IMR-90 (cell line): Measurements from ENCODE around the gene ABAT. TPM values are rescaled to one million over a fixed set of nuclear protein-coding genes. Genes with fewer than 3 reads are reported as not detected.

Experiments
- ATAC-seq: fragments of 200-7000 bp; cut with Tn5 transposase; 2 replicates; pipeline ENCODE4 v1.9.1; 2020; ENCODE audit warnings: low read depth, mild to moderate bottlenecking, moderate library complexity
- BruUV-seq: library from RNA; stranded (reverse); fragments of 400-500 nt; replicated peaks from 2 replicates; lab custom pipeline; 2021; lab: Mats Ljungman, UMichigan
- CTCF ChIA-PET: fragments of 300-600 bp; formaldehyde crosslinking; extraction: SDS; loops from one replicate; lab custom pipeline; 2021; ENCODE audit warnings: antibody characterized with exemption; lab: Yijun Ruan, JAX
- POLR2A ChIA-PET: fragments of 300-600 bp; sonication (Branson Sonifier 250); formaldehyde crosslinking; loops from one replicate; lab custom pipeline; 2022; ENCODE audit warnings: antibody characterized with exemption; ENCODE audit not compliant: unreplicated experiment; lab: Charles Lee
- DNase-seq: peaks from one replicate; pipeline ENCODE4 v3.0.0; 2013
- H2AFZ ChIP-seq: replicated peaks from 2 replicates; pipeline ENCODE3; 2013; ENCODE audit warnings: low read length, mild to moderate bottlenecking; ENCODE audit not compliant: poor library complexity
- H2AK5ac ChIP-seq: 2 replicates; pipeline ENCODE4 v1.6.1; 2013; ENCODE audit warnings: low read depth, low read length, inconsistent platforms
- H2AK9ac ChIP-seq: replicated peaks from 2 replicates; pipeline ENCODE3; 2013; ENCODE audit warnings: mild to moderate bottlenecking, low read depth, low read length, moderate library complexity; ENCODE audit not compliant: poor library complexity
- H2BK120ac ChIP-seq: 2 replicates; pipeline ENCODE4 v1.6.1; 2013; ENCODE audit warnings: low read depth, low read length, inconsistent platforms
- H2BK15ac ChIP-seq: 3 replicates; pipeline ENCODE4 v1.6.1; 2013; ENCODE audit warnings: low read depth, low read length, inconsistent platforms
- H2BK20ac ChIP-seq: 2 replicates; pipeline ENCODE4 v1.6.1; 2013; ENCODE audit warnings: low read depth, mild to moderate bottlenecking, inconsistent platforms, low read length, moderate library complexity
- H2BK5ac ChIP-seq: 2 replicates; pipeline ENCODE4 v1.6.1; 2013; ENCODE audit warnings: mild to moderate bottlenecking, low read depth, low read length, inconsistent platforms; ENCODE audit not compliant: poor library complexity, severe bottlenecking
- H3K14ac ChIP-seq: replicated peaks from 2 replicates; pipeline ENCODE4 v1.6.1; 2013; ENCODE audit warnings: low read depth, low read length, inconsistent platforms
- H3K18ac ChIP-seq: 2 replicates; pipeline ENCODE4 v1.6.1; 2013; ENCODE audit warnings: low read depth, low read length, control low read depth
- H3K23ac ChIP-seq: 2 replicates; pipeline ENCODE4 v1.6.1; 2013; ENCODE audit warnings: low read depth, low read length, inconsistent platforms
- H3K27ac ChIP-seq: 2 replicates; pipeline ENCODE4 v1.5.1; 2013; ENCODE audit warnings: mild to moderate bottlenecking, control low read depth, low read length; ENCODE audit not compliant: insufficient read depth
- H3K27me3 ChIP-seq: 2 replicates; pipeline ENCODE4 v1.6.1; 2013; ENCODE audit warnings: low read length; ENCODE audit not compliant: control insufficient read depth, insufficient read depth
- H3K36me3 ChIP-seq: 2 replicates; pipeline ENCODE4 v1.6.1; 2013; ENCODE audit warnings: low read length, mixed read lengths; ENCODE audit not compliant: control insufficient read depth, insufficient read depth
- H3K4ac ChIP-seq: 2 replicates; pipeline ENCODE4 v1.6.1; 2013; ENCODE audit warnings: low read depth, low read length, inconsistent platforms
- H3K4me1 ChIP-seq: 2 replicates; pipeline ENCODE4 v1.6.1; 2013; ENCODE audit warnings: low read length, mixed read lengths; ENCODE audit not compliant: control insufficient read depth, insufficient read depth
- H3K4me2 ChIP-seq: 2 replicates; pipeline ENCODE4 v1.6.1; 2013; ENCODE audit warnings: low read depth, mild to moderate bottlenecking, control low read depth, low read length, moderate library complexity
- H3K4me3 ChIP-seq: 2 replicates; pipeline ENCODE4 v1.5.1; 2013; ENCODE audit warnings: low read depth, mild to moderate bottlenecking, control low read depth, low read length, moderate library complexity; ENCODE audit not compliant: insufficient read depth
- H3K56ac ChIP-seq: 2 replicates; pipeline ENCODE4 v1.6.1; 2013; ENCODE audit warnings: low read length, inconsistent platforms; ENCODE audit not compliant: insufficient read depth; ENCODE audit errors: extremely low read depth
- H3K79me1 ChIP-seq, 2 experiments: 2 replicates each; pipeline ENCODE4 v1.6.1; 2013; ENCODE audit warnings: low read length in 2 of 2, inconsistent platforms in 1 of 2, low read depth in 1 of 2
- H3K9ac ChIP-seq: 2 replicates; pipeline ENCODE4 v1.6.1; 2013; ENCODE audit warnings: low read depth, low read length, control low read depth
- H3K9me1 ChIP-seq: 2 replicates; pipeline ENCODE4 v1.6.1; 2013; ENCODE audit warnings: low read length, inconsistent platforms; ENCODE audit not compliant: insufficient read depth
- H3K9me3 ChIP-seq: 2 replicates; pipeline ENCODE4 v1.6.1; 2013; ENCODE audit warnings: low read length; ENCODE audit not compliant: control insufficient read depth, insufficient read depth
- H4K20me1 ChIP-seq: 2 replicates; pipeline ENCODE4 v1.6.1; 2013; ENCODE audit warnings: low read length, inconsistent platforms; ENCODE audit not compliant: insufficient read depth
- H4K5ac ChIP-seq: 2 replicates; pipeline ENCODE4 v1.6.1; 2013; ENCODE audit warnings: mild to moderate bottlenecking, low read depth, low read length, control low read depth
- H4K8ac ChIP-seq, 2 experiments: 2 replicates each; pipeline ENCODE4 v1.6.1; 2013; ENCODE audit warnings: low read depth in 2 of 2, low read length in 2 of 2, control low read depth in 1 of 2, inconsistent platforms in 1 of 2
- H4K91ac ChIP-seq: 2 replicates; pipeline ENCODE4 v1.6.1; 2013; ENCODE audit warnings: low read depth, low read length, inconsistent platforms; ENCODE audit not compliant: insufficient read depth
- BHLHE40 ChIP-seq: fragments of 150-350 bp; IDR thresholded peaks from 2 replicates; pipeline ENCODE4 v1.6.1; 2016; ENCODE audit warnings: mild to moderate bottlenecking, low read depth, low read length
- CEBPB ChIP-seq: IDR thresholded peaks from 2 replicates; pipeline ENCODE4 v1.6.1; 2012; ENCODE audit warnings: low read depth, low read length, improper control_type of control experiment
- CHD1 ChIP-seq: IDR thresholded peaks from 2 replicates; pipeline ENCODE4 v1.6.1; 2012; ENCODE audit warnings: low read depth, low read length, improper control_type of control experiment
- CTCF ChIP-seq: conservative IDR thresholded peaks from 2 replicates; pipeline ENCODE4 v1.5.1; 2012; ENCODE audit warnings: mild to moderate bottlenecking, low read depth, low read length, improper control_type of control experiment
- ELK1 ChIP-seq: fragments of 150-350 bp; IDR thresholded peaks from 2 replicates; pipeline ENCODE4 v1.6.1; 2016; ENCODE audit warnings: low read depth, mild to moderate bottlenecking, low read length, moderate library complexity, borderline replicate concordance
- FOS ChIP-seq: fragments of 150-350 bp; IDR thresholded peaks from 2 replicates; pipeline ENCODE4 v1.6.1; 2016; ENCODE audit warnings: low read depth, low read length
- MAFK ChIP-seq: IDR thresholded peaks from 2 replicates; pipeline ENCODE4 v1.6.1; 2012; ENCODE audit warnings: low read depth, low read length, improper control_type of control experiment
- MAZ ChIP-seq: IDR thresholded peaks from 2 replicates; pipeline ENCODE4 v1.6.1; 2012; ENCODE audit warnings: low read depth, mild to moderate bottlenecking, low read length, improper control_type of control experiment, moderate library complexity, borderline replicate concordance
- MXI1 ChIP-seq: IDR thresholded peaks from 2 replicates; pipeline ENCODE4 v1.6.1; 2012; ENCODE audit warnings: low read depth, mild to moderate bottlenecking, low read length, moderate library complexity, borderline replicate concordance
- NFE2L2 ChIP-seq: fragments of 150-350 bp; IDR thresholded peaks from 2 replicates; pipeline ENCODE4 v1.6.1; 2016; ENCODE audit warnings: low read depth, mild to moderate bottlenecking, low read length
- POLR2A ChIP-seq: IDR thresholded peaks from 2 replicates; pipeline ENCODE4 v1.6.1; 2012; ENCODE audit warnings: mild to moderate bottlenecking, low read depth, low read length
- RCOR1 ChIP-seq: IDR thresholded peaks from 2 replicates; pipeline ENCODE4 v1.6.1; 2012; ENCODE audit warnings: mild to moderate bottlenecking, low read length, improper control_type of control experiment; ENCODE audit not compliant: insufficient replicate concordance
- RFX5 ChIP-seq: IDR thresholded peaks from 2 replicates; pipeline ENCODE4 v1.8.0; 2012; ENCODE audit warnings: low read depth, mild to moderate bottlenecking, low read length, moderate library complexity
- SMC3 ChIP-seq: fragments of 150-350 bp; IDR thresholded peaks from 2 replicates; pipeline ENCODE4 v1.6.1; 2016; ENCODE audit warnings: low read depth, mild to moderate bottlenecking, antibody characterized with exemption, low read length, moderate library complexity
- USF2 ChIP-seq: fragments of 150-350 bp; IDR thresholded peaks from 2 replicates; pipeline ENCODE4 v1.6.1; 2017; ENCODE audit warnings: mild to moderate bottlenecking, antibody characterized with exemption, low read length, low read depth
- WGBS, 2 experiments: methylation state at CpG; one replicate each; pipeline versions ENCODE4 v1.1.5 to v1.1.7; 2013; ENCODE audit warnings: missing lambda C conversion rate in 2 of 2; ENCODE audit not compliant: insufficient read length in 1 of 2; ENCODE audit errors: extremely low coverage in 2 of 2; 5-methylcytosine and 5-hydroxymethylcytosine counted together
- dilution Hi-C: fragments of 300-500 bp; cut with HindIII; formaldehyde crosslinking; loops from one replicate; pipeline ENCODE4 v1.14.3; 2018; ENCODE audit warnings: low sequenced_read_pairs; ENCODE audit not compliant: unreplicated experiment
- in situ Hi-C: fragments of 300-500 bp; cut with MboI; formaldehyde crosslinking; loops from 3 replicates; pipeline ENCODE4 v1.14.3; 2019; ENCODE audit warnings: low sequenced_read_pairs, inconsistent platforms, mixed read lengths
- intact Hi-C: fragments of 100-400 bp; cut with micrococcal nuclease; formaldehyde crosslinking; loops from 2 replicates; pipeline ENCODE4 v1.10.0; 2022
- polyA plus RNA-seq, 3 experiments: library from polyadenylated mRNA; depleted of rRNA; stranded (reverse); fragments of >200 nt; gene quantifications; 2 replicates each; pipeline ENCODE4 v1.2.3, GENCODE V29; 2012; ENCODE audit warnings: low replicate concordance in 1 of 3
- total RNA-seq: library from RNA; depleted of rRNA; stranded (reverse); fragments of >200 nt; gene quantifications from 2 replicates; pipeline ENCODE4 v1.2.3, GENCODE V29; 2012

The ABAT gene
- total and polyA plus RNA-seq, 2 of the 4 experiments (the other 2 are of a cell fraction) = 4.5 to 6.9 TPM

- no peak overlapping the region for H2BK120ac ChIP-seq
- H3K4ac ChIP-seq = no peak overlapping the region
- no TSS peak for BruUV-seq
- no peaks in the 10 kb centered on the region for H3K4me1 ChIP-seq
- H3K27me3 ChIP-seq = peaks cover 8% of the 10 kb centered on the region; the same call in 1 of the 2 replicates
- H3K36me3 ChIP-seq = no peaks in the 10 kb centered on the region
- no peaks in the 10 kb centered on the region for H3K79me1 ChIP-seq
- no peak overlapping the region for H2AK5ac ChIP-seq
- no peaks in the 10 kb centered on the region for H3K9me1 ChIP-seq
- H3K18ac ChIP-seq = no peak overlapping the region
- TF ChIP-seq CEBPB (no peak), RCOR1 (no peak), FOS (no peak), RFX5 (no peak), POLR2A (no peak), MXI1 (no peak), MAZ (no peak), ELK1 (no peak), USF2 (no peak), BHLHE40 (no peak), NFE2L2 (no peak), CTCF (no peak), SMC3 (no peak), CHD1 (no peak), MAFK (no peak)
- H3K4me2 ChIP-seq = no peak overlapping the region
- H2AK9ac ChIP-seq = no peak overlapping the region
- no peaks in the 10 kb centered on the region for H4K20me1 ChIP-seq
- no peak overlapping the region for H4K91ac ChIP-seq
- H4K8ac ChIP-seq = no peak overlapping the region
- H3K4me3 ChIP-seq = no peak overlapping the region
- intact Hi-C loops = no loop called here
- 27% methylated on average over 3 of the region's 8 CpGs; no CpG with 5 or more reads in 1 of the 2 experiments for WGBS, 2 experiments
- ChIA-PET CTCF (interaction anchor here (0.6 kb wide), 1 partner anchor 674 kb away, joined by 5 read pairs; no protein-coding TSS in a partner anchor), POLR2A (no interaction called here)
- no peak overlapping the region for H3K14ac ChIP-seq
- H2BK15ac ChIP-seq = no peak overlapping the region
- ATAC-seq (no peak), DNase-seq (no peak)
- in situ Hi-C loops = no loop called here
- no peak overlapping the region for H3K23ac ChIP-seq
- H2AFZ ChIP-seq = no peak overlapping the region
- dilution Hi-C loops = no loop called here
- no peak overlapping the region for H3K9ac ChIP-seq
- H4K5ac ChIP-seq = no peak overlapping the region
- no peak overlapping the region for H2BK20ac ChIP-seq
- no peak overlapping the region for H3K27ac ChIP-seq
- no peaks in the 10 kb centered on the region for H3K9me3 ChIP-seq
- no peak overlapping the region for H3K56ac ChIP-seq
- H2BK5ac ChIP-seq = no peak overlapping the region
These were observed 56.0 kb downstream of the ABAT start for GRCh38 chr16:8730335-8730915.
